Suprapubic skin (tissue), 4 donors: ENCODE data around the gene CEP78.

ENCODE experiments used
- POLR2A ChIP-seq, 2 donors: fragments of 450-650 bp; IDR thresholded peaks; one replicate each; pipeline ENCODE4 v1.6.1; 2017; ENCODE audit warnings: antibody characterized with exemption in 2 of 2, mild to moderate bottlenecking in 2 of 2, moderate library complexity in 2 of 2
- POLR2AphosphoS5 ChIP-seq, 3 donors: sonication (generic); formaldehyde crosslinking; IDR thresholded peaks; one replicate each; pipeline ENCODE4 v1.6.1; 2017; ENCODE audit warnings: antibody characterized with exemption in 3 of 3
- TF ChIP-seq, protein P1 (sequence below), 2 donors: fragments of 200-600 bp in 1 of 2; fragments of 450-650 bp in 1 of 2; sonication (generic) in 1 of 2; IDR thresholded peaks; one replicate each; pipeline ENCODE4 v1.5.1; 2016 to 2019; ENCODE audit warnings: antibody characterized with exemption in 2 of 2, mild to moderate bottlenecking in 1 of 2, moderate library complexity in 1 of 2

DNA sequence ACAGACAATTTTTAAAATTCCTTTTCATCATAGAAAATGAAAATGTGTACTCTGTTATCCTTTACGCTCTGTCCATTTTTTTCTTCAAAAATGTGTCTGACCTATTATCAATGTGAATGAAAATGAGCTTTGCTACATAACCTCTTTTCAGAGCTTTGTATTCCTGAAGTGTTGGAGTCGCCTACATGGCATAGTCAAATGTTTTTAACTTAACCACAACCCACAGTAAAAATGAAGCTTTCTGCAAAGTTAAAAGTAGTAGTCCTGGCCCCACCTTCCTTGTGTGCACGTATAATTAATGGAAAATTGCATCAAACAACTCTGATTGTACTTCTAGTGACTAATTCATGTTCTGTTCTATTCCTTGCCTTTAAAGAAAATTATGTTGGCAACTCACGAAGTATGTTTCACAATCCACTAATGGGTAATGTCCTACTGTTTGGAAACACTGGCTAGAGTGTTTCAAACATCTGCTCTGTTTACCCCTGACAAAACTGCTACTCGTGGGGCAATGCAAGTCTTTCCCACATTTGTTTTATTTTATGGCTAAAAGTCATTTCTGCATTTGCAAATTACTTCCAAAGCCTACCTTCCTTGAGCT, 42.4 kb downstream of the CEP78 start:
- TF ChIP-seq, protein P1, sequence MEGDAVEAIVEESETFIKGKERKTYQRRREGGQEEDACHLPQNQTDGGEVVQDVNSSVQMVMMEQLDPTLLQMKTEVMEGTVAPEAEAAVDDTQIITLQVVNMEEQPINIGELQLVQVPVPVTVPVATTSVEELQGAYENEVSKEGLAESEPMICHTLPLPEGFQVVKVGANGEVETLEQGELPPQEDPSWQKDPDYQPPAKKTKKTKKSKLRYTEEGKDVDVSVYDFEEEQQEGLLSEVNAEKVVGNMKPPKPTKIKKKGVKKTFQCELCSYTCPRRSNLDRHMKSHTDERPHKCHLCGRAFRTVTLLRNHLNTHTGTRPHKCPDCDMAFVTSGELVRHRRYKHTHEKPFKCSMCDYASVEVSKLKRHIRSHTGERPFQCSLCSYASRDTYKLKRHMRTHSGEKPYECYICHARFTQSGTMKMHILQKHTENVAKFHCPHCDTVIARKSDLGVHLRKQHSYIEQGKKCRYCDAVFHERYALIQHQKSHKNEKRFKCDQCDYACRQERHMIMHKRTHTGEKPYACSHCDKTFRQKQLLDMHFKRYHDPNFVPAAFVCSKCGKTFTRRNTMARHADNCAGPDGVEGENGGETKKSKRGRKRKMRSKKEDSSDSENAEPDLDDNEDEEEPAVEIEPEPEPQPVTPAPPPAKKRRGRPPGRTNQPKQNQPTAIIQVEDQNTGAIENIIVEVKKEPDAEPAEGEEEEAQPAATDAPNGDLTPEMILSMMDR (IDR thresholded peaks at IDR 0.05), result no peak
- TF ChIP-seq POLR2A (IDR thresholded peaks at IDR 0.05) (no peak), POLR2AphosphoS5 (IDR thresholded peaks at IDR 0.05) (peak in 1 of 3 donors; percentile 6)
